Tibial nerve (tissue), 4 donors: ENCODE results near the gene CTU2.

Experiments used
- EP300 ChIP-seq, 2 donors: sonication (generic); formaldehyde crosslinking; IDR thresholded peaks; one replicate each; pipeline ENCODE4 v1.6.1; 2017; ENCODE audit warnings: antibody characterized with exemption in 2 of 2, mild to moderate bottlenecking in 1 of 2
- POLR2A ChIP-seq, 2 donors: fragments of 450-650 bp; IDR thresholded peaks; one replicate each; pipeline ENCODE4 v1.6.1; 2017; ENCODE audit warnings: antibody characterized with exemption in 2 of 2, mild to moderate bottlenecking in 2 of 2, moderate library complexity in 2 of 2
- TF ChIP-seq, protein P1 (sequence below), 5 experiments: fragments of 200-600 bp in 3 of 5; fragments of 450-650 bp in 2 of 5; sonication (generic) in 3 of 5; IDR thresholded peaks; one replicate each; pipeline ENCODE4 v1.5.1; 2016 to 2019; ENCODE audit warnings: antibody characterized with exemption in 5 of 5, mild to moderate bottlenecking in 3 of 5, moderate library complexity in 2 of 5

DNA sequence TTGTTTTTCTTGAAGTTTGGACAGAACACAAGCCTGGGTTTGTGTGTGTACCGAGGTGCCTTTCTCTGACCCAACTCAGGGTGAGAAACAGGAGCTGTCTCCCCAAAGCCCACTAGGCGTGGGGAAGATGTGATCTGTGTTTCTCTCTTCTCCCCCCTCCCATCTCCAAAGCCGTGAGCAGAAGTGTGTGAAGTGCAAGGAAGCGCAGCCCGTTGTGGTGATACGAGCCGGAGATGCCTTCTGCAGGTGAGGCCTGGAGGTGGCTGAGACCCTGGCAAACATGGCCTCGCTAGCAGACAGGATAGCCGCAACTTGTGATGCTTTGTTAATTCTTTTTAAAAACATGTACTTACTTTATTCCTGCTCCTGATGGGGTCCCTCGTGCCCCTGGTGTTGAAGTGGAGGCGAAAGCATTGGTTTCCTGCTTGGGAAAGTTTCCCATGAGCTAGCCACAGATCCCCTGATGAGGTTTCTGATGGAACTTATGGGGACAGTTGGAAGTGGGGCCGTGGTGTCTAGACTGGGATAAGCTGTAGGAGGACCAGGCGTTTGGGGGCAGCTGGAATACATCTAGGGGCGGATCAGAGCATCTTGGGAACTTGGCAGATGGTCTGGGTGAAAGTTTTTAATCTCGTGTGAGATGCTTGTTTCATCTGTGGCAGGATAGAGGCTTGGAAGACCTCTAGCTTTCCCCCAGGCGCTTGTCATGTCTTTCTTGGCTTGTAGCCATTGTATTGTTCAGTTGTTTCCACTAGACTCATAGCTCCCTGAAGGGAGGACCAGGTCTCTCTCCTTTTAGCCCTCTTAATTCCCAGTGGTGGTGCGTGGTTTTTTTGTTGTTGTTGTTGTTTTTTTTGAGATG is 893 bp downstream of the CTU2 start:
- TF ChIP-seq, protein P1, sequence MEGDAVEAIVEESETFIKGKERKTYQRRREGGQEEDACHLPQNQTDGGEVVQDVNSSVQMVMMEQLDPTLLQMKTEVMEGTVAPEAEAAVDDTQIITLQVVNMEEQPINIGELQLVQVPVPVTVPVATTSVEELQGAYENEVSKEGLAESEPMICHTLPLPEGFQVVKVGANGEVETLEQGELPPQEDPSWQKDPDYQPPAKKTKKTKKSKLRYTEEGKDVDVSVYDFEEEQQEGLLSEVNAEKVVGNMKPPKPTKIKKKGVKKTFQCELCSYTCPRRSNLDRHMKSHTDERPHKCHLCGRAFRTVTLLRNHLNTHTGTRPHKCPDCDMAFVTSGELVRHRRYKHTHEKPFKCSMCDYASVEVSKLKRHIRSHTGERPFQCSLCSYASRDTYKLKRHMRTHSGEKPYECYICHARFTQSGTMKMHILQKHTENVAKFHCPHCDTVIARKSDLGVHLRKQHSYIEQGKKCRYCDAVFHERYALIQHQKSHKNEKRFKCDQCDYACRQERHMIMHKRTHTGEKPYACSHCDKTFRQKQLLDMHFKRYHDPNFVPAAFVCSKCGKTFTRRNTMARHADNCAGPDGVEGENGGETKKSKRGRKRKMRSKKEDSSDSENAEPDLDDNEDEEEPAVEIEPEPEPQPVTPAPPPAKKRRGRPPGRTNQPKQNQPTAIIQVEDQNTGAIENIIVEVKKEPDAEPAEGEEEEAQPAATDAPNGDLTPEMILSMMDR (IDR thresholded peaks at IDR 0.05) = no peak
- no peak for TF ChIP-seq POLR2A (IDR thresholded peaks at IDR 0.05)
- TF ChIP-seq EP300 (IDR thresholded peaks at IDR 0.05) = no peak
